ENCODE data around the gene ALCAM.

DNA sequence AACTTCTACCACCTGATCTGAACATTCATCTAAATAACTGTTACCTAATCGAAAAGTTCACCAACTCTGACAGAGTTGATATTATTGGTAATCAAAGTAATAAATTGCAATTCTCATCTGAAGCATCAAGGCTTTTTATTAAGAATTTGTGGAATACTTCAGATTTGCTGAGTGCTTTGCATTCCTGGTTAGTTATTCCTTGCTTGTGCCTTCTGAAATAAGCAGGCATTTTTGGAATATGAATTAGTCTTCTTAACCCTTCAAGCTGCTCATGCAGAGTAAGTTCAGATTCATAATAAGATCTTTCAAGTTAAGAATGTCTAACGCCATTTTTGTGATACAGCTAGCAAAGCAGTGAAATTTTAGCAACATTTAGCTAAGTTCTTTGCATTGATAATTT lies 188.5 kb downstream of the ALCAM start:
- TF ChIP-seq, protein P1, sequence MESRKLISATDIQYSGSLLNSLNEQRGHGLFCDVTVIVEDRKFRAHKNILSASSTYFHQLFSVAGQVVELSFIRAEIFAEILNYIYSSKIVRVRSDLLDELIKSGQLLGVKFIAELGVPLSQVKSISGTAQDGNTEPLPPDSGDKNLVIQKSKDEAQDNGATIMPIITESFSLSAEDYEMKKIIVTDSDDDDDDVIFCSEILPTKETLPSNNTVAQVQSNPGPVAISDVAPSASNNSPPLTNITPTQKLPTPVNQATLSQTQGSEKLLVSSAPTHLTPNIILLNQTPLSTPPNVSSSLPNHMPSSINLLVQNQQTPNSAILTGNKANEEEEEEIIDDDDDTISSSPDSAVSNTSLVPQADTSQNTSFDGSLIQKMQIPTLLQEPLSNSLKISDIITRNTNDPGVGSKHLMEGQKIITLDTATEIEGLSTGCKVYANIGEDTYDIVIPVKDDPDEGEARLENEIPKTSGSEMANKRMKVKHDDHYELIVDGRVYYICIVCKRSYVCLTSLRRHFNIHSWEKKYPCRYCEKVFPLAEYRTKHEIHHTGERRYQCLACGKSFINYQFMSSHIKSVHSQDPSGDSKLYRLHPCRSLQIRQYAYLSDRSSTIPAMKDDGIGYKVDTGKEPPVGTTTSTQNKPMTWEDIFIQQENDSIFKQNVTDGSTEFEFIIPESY (IDR thresholded peaks at IDR 0.05; ENCODE audit: borderline replicate concordance, low read depth), result no peak
- no peak for TF ChIP-seq EZH2phosphoT487 (IDR thresholded peaks at IDR 0.05; ENCODE audit: borderline replicate concordance, low read depth)
- TF ChIP-seq, protein P2, sequence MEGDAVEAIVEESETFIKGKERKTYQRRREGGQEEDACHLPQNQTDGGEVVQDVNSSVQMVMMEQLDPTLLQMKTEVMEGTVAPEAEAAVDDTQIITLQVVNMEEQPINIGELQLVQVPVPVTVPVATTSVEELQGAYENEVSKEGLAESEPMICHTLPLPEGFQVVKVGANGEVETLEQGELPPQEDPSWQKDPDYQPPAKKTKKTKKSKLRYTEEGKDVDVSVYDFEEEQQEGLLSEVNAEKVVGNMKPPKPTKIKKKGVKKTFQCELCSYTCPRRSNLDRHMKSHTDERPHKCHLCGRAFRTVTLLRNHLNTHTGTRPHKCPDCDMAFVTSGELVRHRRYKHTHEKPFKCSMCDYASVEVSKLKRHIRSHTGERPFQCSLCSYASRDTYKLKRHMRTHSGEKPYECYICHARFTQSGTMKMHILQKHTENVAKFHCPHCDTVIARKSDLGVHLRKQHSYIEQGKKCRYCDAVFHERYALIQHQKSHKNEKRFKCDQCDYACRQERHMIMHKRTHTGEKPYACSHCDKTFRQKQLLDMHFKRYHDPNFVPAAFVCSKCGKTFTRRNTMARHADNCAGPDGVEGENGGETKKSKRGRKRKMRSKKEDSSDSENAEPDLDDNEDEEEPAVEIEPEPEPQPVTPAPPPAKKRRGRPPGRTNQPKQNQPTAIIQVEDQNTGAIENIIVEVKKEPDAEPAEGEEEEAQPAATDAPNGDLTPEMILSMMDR (IDR thresholded peaks at IDR 0.05), result no peak

All from SK-N-SH (cell line).